Activated B cell treated with CpG ODN at 0.5 μM for 24 hours (primary cell): ENCODE results near the gene CCBE1. TPM values are rescaled to one million over a fixed set of nuclear protein-coding genes. Genes with fewer than 3 reads are reported as not detected.

Source experiments
- ATAC-seq: fragments of 200-7000 bp; cut with Tn5 transposase; one replicate; pipeline ENCODE4 v1.10.0; 2021; ENCODE audit warnings: low read depth, mild to moderate bottlenecking, moderate library complexity
- CTCF ChIA-PET: fragments of 350-600 bp; sonication (Branson Sonifier 250); formaldehyde crosslinking; loops from one replicate; lab custom pipeline; 2021; ENCODE audit warnings: antibody characterized with exemption; lab: Charles Lee
- POLR2A ChIA-PET: fragments of 350-600 bp; sonication (Branson Sonifier 250); formaldehyde crosslinking; loops from one replicate; lab custom pipeline; 2021; ENCODE audit warnings: antibody characterized with exemption; lab: Charles Lee
- DNase-seq: peaks from one replicate; pipeline ENCODE4 v3.0.0; 2022
- H3K27ac Mint-ChIP-seq: one replicate; pipeline ENCODE4 v1.8.0; 2020; ENCODE audit warnings: mixed read lengths
- H3K27me3 Mint-ChIP-seq: one replicate; pipeline ENCODE4 v1.8.0; 2021; ENCODE audit warnings: mixed read lengths
- H3K36me3 Mint-ChIP-seq: one replicate; pipeline ENCODE4 v1.8.0; 2021; ENCODE audit warnings: low read depth, mixed read lengths
- H3K4me1 Mint-ChIP-seq: one replicate; pipeline ENCODE4 v1.8.0; 2021; ENCODE audit warnings: mixed read lengths
- H3K4me3 Mint-ChIP-seq: one replicate; pipeline ENCODE4 v1.8.0; 2020; ENCODE audit warnings: mild to moderate bottlenecking, mixed read lengths
- H3K9me3 Mint-ChIP-seq: one replicate; pipeline ENCODE4 v1.8.0; 2020; ENCODE audit warnings: mixed read lengths
- CTCF ChIP-seq: fragments of 200-600 bp; IDR thresholded peaks from one replicate; pipeline ENCODE4 v1.8.0; 2022; ENCODE audit warnings: antibody characterized with exemption, mild to moderate bottlenecking
- intact Hi-C: fragments of 100-400 bp; cut with micrococcal nuclease; formaldehyde crosslinking; loops from one replicate; pipeline ENCODE4 v1.15.1; 2024
- total RNA-seq: library from RNA; stranded (reverse); gene quantifications from 2 replicates; pipeline ENCODE4 v1.2.3, GENCODE V29; 2022

Gene CCBE1
- total RNA-seq, 1 donor from 2014 or later, result 0.04 TPM

GRCh38 chr18:59706499-59706898, 9.3 kb upstream of the CCBE1 start:
- Mint-ChIP-seq H3K27ac (no peak overlapping the region), H3K4me3 (no peak overlapping the region), H3K9me3 (no peaks in the 10 kb centered on the region), H3K4me1 (no peaks in the 10 kb centered on the region), H3K27me3 (peaks cover 10% of the 10 kb centered on the region), H3K36me3 (no peaks in the 10 kb centered on the region)
- ATAC-seq (no peak), DNase-seq (no peak)
- no peak for TF ChIP-seq CTCF
- CTCF ChIA-PET, result no interaction called here
- intact Hi-C loops, result no loop called here
- POLR2A ChIA-PET, result no interaction called here

GRCh38 chr18:59705145-59705544, 7.9 kb upstream of the CCBE1 start:
- Mint-ChIP-seq H3K27me3 (peaks cover 15% of the 10 kb centered on the region), H3K4me1 (no peaks in the 10 kb centered on the region), H3K27ac (no peak overlapping the region), H3K9me3 (no peaks in the 10 kb centered on the region), H3K4me3 (no peak overlapping the region), H3K36me3 (no peaks in the 10 kb centered on the region)
- ATAC-seq (no peak), DNase-seq (no peak)
- TF ChIP-seq CTCF, result no peak
- ChIA-PET CTCF (no interaction called here), POLR2A (no interaction called here)
- intact Hi-C loops, result no loop called here

- Mint-ChIP-seq H3K27me3 (peaks cover 18% of the 10 kb centered on the region), H3K36me3 (no peaks in the 10 kb centered on the region), H3K27ac (no peak overlapping the region), H3K4me1 (no peaks in the 10 kb centered on the region), H3K9me3 (no peaks in the 10 kb centered on the region), H3K4me3 (no peak overlapping the region)
- DNase-seq (no peak), ATAC-seq (no peak)
- intact Hi-C loops, result no loop called here
- no peak for TF ChIP-seq CTCF
- CTCF ChIA-PET, result no interaction called here
- POLR2A ChIA-PET, result no interaction called here
Measured at GRCh38 chr18:59704146-59704545, 6.9 kb upstream of the CCBE1 start.

GRCh38 chr18:59701272-59701671, 4.0 kb upstream of the CCBE1 start:
- no peak overlapping the region for H3K4me3 Mint-ChIP-seq
- H3K27me3 Mint-ChIP-seq, result peaks cover 28% of the 10 kb centered on the region
- intact Hi-C loops, result no loop called here
- H3K36me3 Mint-ChIP-seq, result no peaks in the 10 kb centered on the region
- CTCF ChIA-PET, result no interaction called here
- H3K27ac Mint-ChIP-seq, result no peak overlapping the region
- H3K9me3 Mint-ChIP-seq, result no peaks in the 10 kb centered on the region
- ATAC-seq, result no peak
- H3K4me1 Mint-ChIP-seq, result peaks cover 9% of the 10 kb centered on the region
- TF ChIP-seq CTCF, result no peak
- no peak for DNase-seq
- POLR2A ChIA-PET, result no interaction called here

- no peak for TF ChIP-seq CTCF
- ATAC-seq, result no peak
- CTCF ChIA-PET, result no interaction called here
- peaks cover 35% of the 10 kb centered on the region for H3K27me3 Mint-ChIP-seq
- H3K36me3 Mint-ChIP-seq, result no peaks in the 10 kb centered on the region
- peaks cover 12% of the 10 kb centered on the region for H3K4me1 Mint-ChIP-seq
- POLR2A ChIA-PET, result no interaction called here
- H3K4me3 Mint-ChIP-seq, result no peak overlapping the region
- H3K27ac Mint-ChIP-seq, result no peak overlapping the region
- intact Hi-C loops, result no loop called here
- DNase-seq, result no peak
- H3K9me3 Mint-ChIP-seq, result no peaks in the 10 kb centered on the region
Measured at GRCh38 chr18:59700535-59700967, 3.3 kb upstream of the CCBE1 start.
